ENCODE measurements around the gene ARRB1.
"Not testable (repeated sequence)": the region's sequence is repeated elsewhere in the genome, so short reads cannot be mapped to it uniquely, and the experiment has no call there.

The ARRB1 gene

GRCh38 chr11:75375626-75376025 is 24.2 kb upstream of the ARRB1 start:
- Histone ChIP-seq H3K27me3 (ENCODE audit: insufficient read depth, low read depth, severe bottlenecking) (no peaks in the 10 kb centered on the region), H3K4me3 (ENCODE audit: low read depth, low read length) (no peak overlapping the region), H3K27ac (no peak overlapping the region), H3K9me3 (ENCODE audit: severe bottlenecking) (no peaks in the 10 kb centered on the region), H3K36me3 (no peaks in the 10 kb centered on the region)
- no peak for TF ChIP-seq CTCF (IDR thresholded peaks at IDR 0.05; ENCODE audit: low read depth, low read length)
- no peak for DNase-seq

GRCh38 chr11:75374646-75375045 is 23.2 kb upstream of the ARRB1 start:
- no peak for TF ChIP-seq CTCF (IDR thresholded peaks at IDR 0.05; ENCODE audit: low read depth, low read length)
- Histone ChIP-seq H3K27ac (no peak overlapping the region), H3K27me3 (ENCODE audit: insufficient read depth, low read depth, severe bottlenecking) (no peaks in the 10 kb centered on the region), H3K36me3 (no peaks in the 10 kb centered on the region), H3K4me3 (ENCODE audit: low read depth, low read length) (no peak overlapping the region), H3K9me3 (ENCODE audit: severe bottlenecking) (no peaks in the 10 kb centered on the region)
- DNase-seq = no peak

GRCh38 chr11:75373201-75373600 is 21.7 kb upstream of the ARRB1 start:
- Histone ChIP-seq H3K27me3 (ENCODE audit: insufficient read depth, low read depth, severe bottlenecking) (no peaks in the 10 kb centered on the region), H3K4me3 (ENCODE audit: low read depth, low read length) (no peak overlapping the region), H3K9me3 (ENCODE audit: severe bottlenecking) (peaks cover 2% of the 10 kb centered on the region), H3K27ac (no peak overlapping the region), H3K36me3 (no peaks in the 10 kb centered on the region)
- TF ChIP-seq CTCF (IDR thresholded peaks at IDR 0.05; ENCODE audit: low read depth, low read length) = no peak
- DNase-seq = no peak

GRCh38 chr11:75371949-75372876 is 20.8 kb upstream of the ARRB1 start:
- Histone ChIP-seq H3K27ac (no peak overlapping the region), H3K36me3 (no peaks in the 10 kb centered on the region), H3K27me3 (ENCODE audit: insufficient read depth, low read depth, severe bottlenecking) (no peaks in the 10 kb centered on the region), H3K9me3 (ENCODE audit: severe bottlenecking) (peaks cover 2% of the 10 kb centered on the region), H3K4me3 (ENCODE audit: low read depth, low read length) (no peak overlapping the region)
- TF ChIP-seq CTCF (IDR thresholded peaks at IDR 0.05; ENCODE audit: low read depth, low read length) = no peak
- no peak for DNase-seq

- no peaks in the 10 kb centered on the region for H3K36me3 ChIP-seq
- DNase-seq = no peak
- peaks cover 2% of the 10 kb centered on the region for H3K9me3 ChIP-seq (ENCODE audit: severe bottlenecking)
- no peaks in the 10 kb centered on the region for H3K27me3 ChIP-seq (ENCODE audit: insufficient read depth, low read depth, severe bottlenecking)
- no peak overlapping the region for H3K4me3 ChIP-seq (ENCODE audit: low read depth, low read length)
- no peak for TF ChIP-seq CTCF (IDR thresholded peaks at IDR 0.05; ENCODE audit: low read depth, low read length)
- no peak overlapping the region for H3K27ac ChIP-seq
These were observed 18.2 kb upstream of the ARRB1 start for GRCh38 chr11:75369560-75370255.

- not testable (repeated sequence) for H3K27ac ChIP-seq; H3K36me3 ChIP-seq; DNase-seq; H3K4me3 ChIP-seq (ENCODE audit: low read depth, low read length); H3K9me3 ChIP-seq (ENCODE audit: severe bottlenecking); H3K27me3 ChIP-seq (ENCODE audit: insufficient read depth, low read depth, severe bottlenecking)
These were observed 15.4 kb upstream of the ARRB1 start for GRCh38 chr11:75366826-75367225.

Data from WERI-Rb-1 (cell line).